ENCODE results near the gene PSENEN. TPM values are rescaled to one million over a fixed set of nuclear protein-coding genes. Genes with fewer than 3 reads are reported as not detected.
A peak's percentile ranks its signal among the peaks of the same experiment; 100 is the strongest.
"Not testable (repeated sequence)": the region's sequence is repeated elsewhere in the genome, so short reads cannot be mapped to it uniquely, and the experiment has no call there.

The PSENEN gene
- polyA plus RNA-seq, 2 of the 4 experiments (the other 2 are of a cell fraction) = 111 to 191 TPM

DNA sequence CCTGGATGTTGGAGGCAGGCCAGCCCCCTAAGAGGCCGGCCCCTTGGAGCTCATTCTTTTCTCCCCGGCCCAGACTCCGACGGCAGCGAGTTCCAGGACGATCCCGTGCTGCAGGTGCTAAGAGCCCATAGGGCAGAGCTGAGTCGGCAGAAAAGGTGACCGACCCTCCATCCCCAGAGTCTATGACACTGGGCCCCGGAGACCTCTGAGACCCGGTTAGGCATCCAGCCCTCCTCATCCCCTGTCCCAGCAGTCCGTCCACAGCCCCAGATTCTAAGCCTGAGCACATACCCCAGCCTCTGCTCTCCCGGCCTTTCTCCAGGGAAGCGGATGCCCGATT lies 22.6 kb downstream of the PSENEN start:
- DNase-seq (ENCODE audit: low read depth in 1 of 2, low spot score in 1 of 2) (no peak), ATAC-seq (peak in 1 of 2 experiments; percentile 2; a peak in 1 of 6 replicates), FAIRE-seq (no peak)
- ChIA-PET CTCF (interaction anchor here (1.5 to 2.2 kb wide), 5 partner anchors 23 to 212 kb away, joined by 3 to 6 read pairs (median 6); partner anchors contain the start of genes PSENEN and U2AF1L4), POLR2A (no interaction called here)
- peak; percentile 94 for TF ChIP-seq MAFK (IDR thresholded peaks at IDR 0.05; ENCODE audit: partially characterized antibody)
- TF ChIP-seq, protein P1, sequence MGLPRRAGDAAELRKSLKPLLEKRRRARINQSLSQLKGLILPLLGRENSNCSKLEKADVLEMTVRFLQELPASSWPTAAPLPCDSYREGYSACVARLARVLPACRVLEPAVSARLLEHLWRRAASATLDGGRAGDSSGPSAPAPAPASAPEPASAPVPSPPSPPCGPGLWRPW (IDR thresholded peaks at IDR 0.05) = no peak
- WGBS (ENCODE audit: missing lambda C conversion rate) = 93% methylated on average over 15 of the region's 15 CpGs
- Histone ChIP-seq H3K4me2 (no peak overlapping the region), H3K4me3 (no peak overlapping the region), H3K9me3 (no peaks in the 10 kb centered on the region), H3K27ac (no peak overlapping the region), H3K4me1 (peaks cover 10% of the 10 kb centered on the region)

DNA sequence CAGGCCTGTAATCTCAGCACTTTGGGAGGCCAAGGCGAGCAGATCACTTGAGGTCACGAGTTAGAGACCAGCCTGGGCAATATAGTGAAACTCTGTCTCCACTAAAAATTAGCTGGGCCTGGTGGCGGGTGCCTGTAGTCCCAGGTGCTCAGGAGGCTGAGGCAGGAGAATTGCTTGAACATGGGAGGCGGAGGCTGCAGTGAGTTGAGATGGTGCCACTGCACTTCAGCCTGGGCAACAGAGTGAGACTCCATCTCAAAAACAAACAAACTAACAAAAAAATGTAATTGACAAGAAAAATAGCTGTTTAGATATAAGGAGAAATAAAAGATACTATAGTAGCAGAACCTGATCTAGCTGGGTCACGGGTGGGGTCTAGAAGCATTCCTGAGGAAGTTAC lies 26.9 kb downstream of the PSENEN start:
- 93% methylated on average over 5 of the region's 5 CpGs for WGBS (ENCODE audit: missing lambda C conversion rate)
- FAIRE-seq; H3K27ac ChIP-seq; ATAC-seq; H3K4me3 ChIP-seq; H3K9me3 ChIP-seq; DNase-seq (ENCODE audit: low read depth in 1 of 2, low spot score in 1 of 2); H3K4me2 ChIP-seq: not testable (repeated sequence)
- peaks cover 31% of the 10 kb centered on the region for H3K4me1 ChIP-seq
- ChIA-PET CTCF (interaction anchor here (0.7 to 2.3 kb wide), 6 partner anchors 11 to 159 kb away, joined by 3 to 8 read pairs (median 4); partner anchors contain the start of genes PSENEN and U2AF1L4), POLR2A (interaction anchor here (0.7 to 1.6 kb wide), 4 partner anchors 15 to 70 kb away, joined by 3 to 10 read pairs (median 6); partner anchors contain the start of genes LIN37, PSENEN and U2AF1L4)

DNA sequence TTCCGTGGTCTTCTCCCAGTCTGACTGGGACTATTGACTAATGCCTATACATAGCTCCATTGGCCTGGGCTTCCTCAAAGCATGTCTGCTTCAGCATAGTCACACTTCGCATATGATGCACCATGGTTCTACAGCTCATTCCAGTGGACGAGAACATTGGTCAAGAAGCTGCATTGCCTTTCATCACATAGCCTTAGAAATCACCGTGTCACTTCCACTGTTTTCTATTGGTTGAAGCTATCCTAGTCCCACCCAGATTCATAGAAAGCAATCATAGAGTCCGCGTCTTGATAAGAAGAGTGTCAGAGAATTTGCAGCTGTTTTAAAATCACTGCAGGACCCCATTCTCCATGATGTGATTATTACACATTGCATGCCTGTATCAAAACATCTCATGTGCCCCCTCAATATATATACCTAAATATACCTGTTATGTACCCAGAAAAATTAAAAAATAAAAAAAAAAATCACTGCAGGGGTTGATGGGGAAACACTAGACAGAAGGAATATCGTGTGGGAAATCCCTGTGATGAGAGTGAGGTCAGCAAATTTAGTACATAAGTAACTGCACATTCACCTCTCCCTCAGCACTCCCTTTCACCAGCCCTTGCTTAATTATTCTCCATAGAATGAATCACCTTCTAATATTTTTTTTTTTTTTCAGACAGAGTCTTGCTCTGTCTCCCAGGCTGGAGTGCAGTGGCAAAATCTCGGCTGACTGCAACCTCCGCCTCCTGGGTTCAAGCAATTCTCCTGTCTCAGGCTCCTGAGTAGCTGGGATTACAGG lies 27.8 kb downstream of the PSENEN start:
- POLR2A ChIA-PET = interaction anchor here (0.6 to 1.6 kb wide), 6 partner anchors 12 to 216 kb away, joined by 3 to 10 read pairs (median 4); partner anchors contain the start of genes LIN37, PSENEN and U2AF1L4
- 59% methylated on average over 9 of the region's 9 CpGs for WGBS (ENCODE audit: missing lambda C conversion rate)

More for the DNA sequence above, 27.8 kb downstream of the PSENEN start:
- H3K4me3 ChIP-seq = no peak overlapping the region
- peak overlapping the region; percentile 45 for H3K4me2 ChIP-seq
- H3K27ac ChIP-seq = peak overlapping the region in 1 of 2 experiments; percentile 3; a peak in 2 of 6 replicates
- 0 out of 2 replicates have a peak, but pooled peaks have one; percentile 12 for TF ChIP-seq TFCP2L1 (CRISPR knock-in tag; IDR thresholded peaks at IDR 0.05)
- TF ChIP-seq HOXB5 (CRISPR knock-in tag; IDR thresholded peaks at IDR 0.05) = no peak
- TF ChIP-seq, protein P2, sequence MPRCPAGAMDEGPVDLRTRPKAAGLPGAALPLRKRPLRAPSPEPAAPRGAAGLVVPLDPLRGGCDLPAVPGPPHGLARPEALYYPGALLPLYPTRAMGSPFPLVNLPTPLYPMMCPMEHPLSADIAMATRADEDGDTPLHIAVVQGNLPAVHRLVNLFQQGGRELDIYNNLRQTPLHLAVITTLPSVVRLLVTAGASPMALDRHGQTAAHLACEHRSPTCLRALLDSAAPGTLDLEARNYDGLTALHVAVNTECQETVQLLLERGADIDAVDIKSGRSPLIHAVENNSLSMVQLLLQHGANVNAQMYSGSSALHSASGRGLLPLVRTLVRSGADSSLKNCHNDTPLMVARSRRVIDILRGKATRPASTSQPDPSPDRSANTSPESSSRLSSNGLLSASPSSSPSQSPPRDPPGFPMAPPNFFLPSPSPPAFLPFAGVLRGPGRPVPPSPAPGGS (IDR thresholded peaks at IDR 0.05) = no peak
- no peak for TF ChIP-seq FOXS1 (CRISPR knock-in tag; IDR thresholded peaks at IDR 0.05)
- TF ChIP-seq, protein P3, sequence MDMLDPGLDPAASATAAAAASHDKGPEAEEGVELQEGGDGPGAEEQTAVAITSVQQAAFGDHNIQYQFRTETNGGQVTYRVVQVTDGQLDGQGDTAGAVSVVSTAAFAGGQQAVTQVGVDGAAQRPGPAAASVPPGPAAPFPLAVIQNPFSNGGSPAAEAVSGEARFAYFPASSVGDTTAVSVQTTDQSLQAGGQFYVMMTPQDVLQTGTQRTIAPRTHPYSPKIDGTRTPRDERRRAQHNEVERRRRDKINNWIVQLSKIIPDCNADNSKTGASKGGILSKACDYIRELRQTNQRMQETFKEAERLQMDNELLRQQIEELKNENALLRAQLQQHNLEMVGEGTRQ (IDR thresholded peaks at IDR 0.05) = no peak
- no peak for TF ChIP-seq EP300 (IDR thresholded peaks at IDR 0.05)
- no peak for TF ChIP-seq CHD2 (IDR thresholded peaks at IDR 0.05; ENCODE audit: low read length, partially characterized antibody)
- TF ChIP-seq MYC (IDR thresholded peaks at IDR 0.05; ENCODE audit: borderline replicate concordance, low read length) = no peak
- no peak for TF ChIP-seq FOSB (CRISPR knock-in tag; IDR thresholded peaks at IDR 0.05)
- no peak for TF ChIP-seq KDM5A (IDR thresholded peaks at IDR 0.05)
- peak; percentile 81 for TF ChIP-seq MAFK (IDR thresholded peaks at IDR 0.05; ENCODE audit: partially characterized antibody)
- TF ChIP-seq, protein P4, sequence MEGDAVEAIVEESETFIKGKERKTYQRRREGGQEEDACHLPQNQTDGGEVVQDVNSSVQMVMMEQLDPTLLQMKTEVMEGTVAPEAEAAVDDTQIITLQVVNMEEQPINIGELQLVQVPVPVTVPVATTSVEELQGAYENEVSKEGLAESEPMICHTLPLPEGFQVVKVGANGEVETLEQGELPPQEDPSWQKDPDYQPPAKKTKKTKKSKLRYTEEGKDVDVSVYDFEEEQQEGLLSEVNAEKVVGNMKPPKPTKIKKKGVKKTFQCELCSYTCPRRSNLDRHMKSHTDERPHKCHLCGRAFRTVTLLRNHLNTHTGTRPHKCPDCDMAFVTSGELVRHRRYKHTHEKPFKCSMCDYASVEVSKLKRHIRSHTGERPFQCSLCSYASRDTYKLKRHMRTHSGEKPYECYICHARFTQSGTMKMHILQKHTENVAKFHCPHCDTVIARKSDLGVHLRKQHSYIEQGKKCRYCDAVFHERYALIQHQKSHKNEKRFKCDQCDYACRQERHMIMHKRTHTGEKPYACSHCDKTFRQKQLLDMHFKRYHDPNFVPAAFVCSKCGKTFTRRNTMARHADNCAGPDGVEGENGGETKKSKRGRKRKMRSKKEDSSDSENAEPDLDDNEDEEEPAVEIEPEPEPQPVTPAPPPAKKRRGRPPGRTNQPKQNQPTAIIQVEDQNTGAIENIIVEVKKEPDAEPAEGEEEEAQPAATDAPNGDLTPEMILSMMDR (IDR thresholded peaks at IDR 0.05) = no peak
- TF ChIP-seq FOSL2 (IDR thresholded peaks at IDR 0.05) = no peak
- peak; percentile 62 for TF ChIP-seq FOSL2 (CRISPR knock-in tag; IDR thresholded peaks at IDR 0.05)
- TF ChIP-seq ZNF302 (CRISPR knock-in tag; IDR thresholded peaks at IDR 0.05) = no peak
- TF ChIP-seq RCOR1 (IDR thresholded peaks at IDR 0.05; ENCODE audit: low read depth, low read length) = no peak
- TF ChIP-seq, protein P5, sequence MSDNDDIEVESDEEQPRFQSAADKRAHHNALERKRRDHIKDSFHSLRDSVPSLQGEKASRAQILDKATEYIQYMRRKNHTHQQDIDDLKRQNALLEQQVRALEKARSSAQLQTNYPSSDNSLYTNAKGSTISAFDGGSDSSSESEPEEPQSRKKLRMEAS (IDR thresholded peaks at IDR 0.05) = no peak
- no peak for TF ChIP-seq EHMT2 (IDR thresholded peaks at IDR 0.05; ENCODE audit: low read depth)
- no peak for TF ChIP-seq EHF (CRISPR knock-in tag; IDR thresholded peaks at IDR 0.05)
- no peak for TF ChIP-seq HOXA7 (CRISPR knock-in tag; IDR thresholded peaks at IDR 0.05)
- TF ChIP-seq ZFP36 (IDR thresholded peaks at IDR 0.05; ENCODE audit: borderline replicate concordance, partially characterized antibody) = no peak
- TF ChIP-seq NFE2L2 (conservative IDR thresholded peaks at IDR 0.05; ENCODE audit: low read length) = peak; percentile 58
- TF ChIP-seq RFX5 (IDR thresholded peaks at IDR 0.05) = no peak
- no peak for FAIRE-seq
- DNase-seq (ENCODE audit: low read depth in 1 of 2, low spot score in 1 of 2) = peak; percentile 68 to 82
- no peaks in the 10 kb centered on the region for H3K9me3 ChIP-seq
- CTCF ChIA-PET = interaction anchor here (0.8 to 2.3 kb wide), 8 partner anchors 9 to 109 kb away, joined by 3 to 8 read pairs (median 4); partner anchors contain the start of genes PSENEN and U2AF1L4
- H3K4me1 ChIP-seq = peaks cover 31% of the 10 kb centered on the region
- ATAC-seq = peak in 1 of 2 experiments; percentile 0; a peak in 1 of 6 replicates

Data from A549 (cell line).